ENCODE results near the gene ITGB4.

DNA sequence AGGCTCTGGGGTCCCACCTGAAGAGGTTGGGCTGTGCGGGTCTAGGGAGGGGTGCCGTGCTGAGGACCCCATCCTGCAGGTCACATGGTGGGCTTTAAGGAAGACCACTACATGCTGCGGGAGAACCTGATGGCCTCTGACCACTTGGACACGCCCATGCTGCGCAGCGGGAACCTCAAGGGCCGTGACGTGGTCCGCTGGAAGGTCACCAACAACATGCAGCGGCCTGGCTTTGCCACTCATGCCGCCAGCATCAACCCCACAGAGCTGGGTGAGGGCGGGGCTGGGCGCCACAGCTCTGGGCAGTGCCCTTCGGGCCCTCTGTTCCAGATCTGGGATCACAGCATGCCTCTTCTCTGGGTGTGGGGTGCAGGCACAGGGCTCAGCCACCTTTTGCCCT is 18.5 kb downstream of the ITGB4 start:
- TF ChIP-seq HMG20A (CRISPR knock-in tag; conservative IDR thresholded peaks at IDR 0.05), result no peak
- TF ChIP-seq, protein P1, sequence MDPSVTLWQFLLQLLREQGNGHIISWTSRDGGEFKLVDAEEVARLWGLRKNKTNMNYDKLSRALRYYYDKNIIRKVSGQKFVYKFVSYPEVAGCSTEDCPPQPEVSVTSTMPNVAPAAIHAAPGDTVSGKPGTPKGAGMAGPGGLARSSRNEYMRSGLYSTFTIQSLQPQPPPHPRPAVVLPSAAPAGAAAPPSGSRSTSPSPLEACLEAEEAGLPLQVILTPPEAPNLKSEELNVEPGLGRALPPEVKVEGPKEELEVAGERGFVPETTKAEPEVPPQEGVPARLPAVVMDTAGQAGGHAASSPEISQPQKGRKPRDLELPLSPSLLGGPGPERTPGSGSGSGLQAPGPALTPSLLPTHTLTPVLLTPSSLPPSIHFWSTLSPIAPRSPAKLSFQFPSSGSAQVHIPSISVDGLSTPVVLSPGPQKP (CRISPR knock-in tag; IDR thresholded peaks at IDR 0.05), result no peak
- no peak for TF ChIP-seq KLF10 (CRISPR knock-in tag; IDR thresholded peaks at IDR 0.05)
- TF ChIP-seq ZNF121 (CRISPR knock-in tag; conservative IDR thresholded peaks at IDR 0.05), result no peak
- TF ChIP-seq, protein P2, sequence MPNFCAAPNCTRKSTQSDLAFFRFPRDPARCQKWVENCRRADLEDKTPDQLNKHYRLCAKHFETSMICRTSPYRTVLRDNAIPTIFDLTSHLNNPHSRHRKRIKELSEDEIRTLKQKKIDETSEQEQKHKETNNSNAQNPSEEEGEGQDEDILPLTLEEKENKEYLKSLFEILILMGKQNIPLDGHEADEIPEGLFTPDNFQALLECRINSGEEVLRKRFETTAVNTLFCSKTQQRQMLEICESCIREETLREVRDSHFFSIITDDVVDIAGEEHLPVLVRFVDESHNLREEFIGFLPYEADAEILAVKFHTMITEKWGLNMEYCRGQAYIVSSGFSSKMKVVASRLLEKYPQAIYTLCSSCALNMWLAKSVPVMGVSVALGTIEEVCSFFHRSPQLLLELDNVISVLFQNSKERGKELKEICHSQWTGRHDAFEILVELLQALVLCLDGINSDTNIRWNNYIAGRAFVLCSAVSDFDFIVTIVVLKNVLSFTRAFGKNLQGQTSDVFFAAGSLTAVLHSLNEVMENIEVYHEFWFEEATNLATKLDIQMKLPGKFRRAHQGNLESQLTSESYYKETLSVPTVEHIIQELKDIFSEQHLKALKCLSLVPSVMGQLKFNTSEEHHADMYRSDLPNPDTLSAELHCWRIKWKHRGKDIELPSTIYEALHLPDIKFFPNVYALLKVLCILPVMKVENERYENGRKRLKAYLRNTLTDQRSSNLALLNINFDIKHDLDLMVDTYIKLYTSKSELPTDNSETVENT (CRISPR knock-in tag; IDR thresholded peaks at IDR 0.05), result no peak
- no peak for TF ChIP-seq BHLHE40 (IDR thresholded peaks at IDR 0.05; ENCODE audit: low read length)
- TF ChIP-seq ZBTB1 (CRISPR knock-in tag; IDR thresholded peaks at IDR 0.05; ENCODE audit: borderline replicate concordance, low read depth), result no peak
- TF ChIP-seq, protein P3, sequence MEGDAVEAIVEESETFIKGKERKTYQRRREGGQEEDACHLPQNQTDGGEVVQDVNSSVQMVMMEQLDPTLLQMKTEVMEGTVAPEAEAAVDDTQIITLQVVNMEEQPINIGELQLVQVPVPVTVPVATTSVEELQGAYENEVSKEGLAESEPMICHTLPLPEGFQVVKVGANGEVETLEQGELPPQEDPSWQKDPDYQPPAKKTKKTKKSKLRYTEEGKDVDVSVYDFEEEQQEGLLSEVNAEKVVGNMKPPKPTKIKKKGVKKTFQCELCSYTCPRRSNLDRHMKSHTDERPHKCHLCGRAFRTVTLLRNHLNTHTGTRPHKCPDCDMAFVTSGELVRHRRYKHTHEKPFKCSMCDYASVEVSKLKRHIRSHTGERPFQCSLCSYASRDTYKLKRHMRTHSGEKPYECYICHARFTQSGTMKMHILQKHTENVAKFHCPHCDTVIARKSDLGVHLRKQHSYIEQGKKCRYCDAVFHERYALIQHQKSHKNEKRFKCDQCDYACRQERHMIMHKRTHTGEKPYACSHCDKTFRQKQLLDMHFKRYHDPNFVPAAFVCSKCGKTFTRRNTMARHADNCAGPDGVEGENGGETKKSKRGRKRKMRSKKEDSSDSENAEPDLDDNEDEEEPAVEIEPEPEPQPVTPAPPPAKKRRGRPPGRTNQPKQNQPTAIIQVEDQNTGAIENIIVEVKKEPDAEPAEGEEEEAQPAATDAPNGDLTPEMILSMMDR (IDR thresholded peaks at IDR 0.05 in 2 of 3, conservative IDR thresholded peaks at IDR 0.05 in 1 of 3; ENCODE audit: insufficient read depth in 2 of 3, low read depth in 1 of 3, low read length in 3 of 3), result no peak

Measured in K562 (cell line).